Stimulated activated CD4-positive, alpha-beta T cell treated with anti-CD3 and anti-CD28 coated beads, Interleukin-15, amount 100 ng/mL, for 24 hours (primary cell): ENCODE measurements around the gene ITGB7.
"Not testable (repeated sequence)": the region's sequence is repeated elsewhere in the genome, so short reads cannot be mapped to it uniquely, and the experiment has no call there.

ENCODE experiments used
- DNase-seq: peaks from one replicate; pipeline ENCODE4 v3.0.0-alpha.2; 2020

ITGB7 gene

GRCh38 chr12:53217051-53217930 is 10.2 kb upstream of the ITGB7 start:
- DNase-seq = peak; percentile 66

- no peak for DNase-seq
These were observed 8.4 kb upstream of the ITGB7 start for GRCh38 chr12:53215497-53215896.

- no peak for DNase-seq
These were observed 7.8 kb upstream of the ITGB7 start for GRCh38 chr12:53214687-53215455.

GRCh38 chr12:53214221-53214620 is 7.2 kb upstream of the ITGB7 start:
- DNase-seq = no peak

GRCh38 chr12:53213348-53213747 is 6.3 kb upstream of the ITGB7 start:
- DNase-seq = peak; percentile 91

GRCh38 chr12:53212931-53213330 is 5.9 kb upstream of the ITGB7 start:
- DNase-seq = no peak

GRCh38 chr12:53211476-53212381 is 4.7 kb upstream of the ITGB7 start:
- no peak for DNase-seq

GRCh38 chr12:53210843-53211242 is 3.8 kb upstream of the ITGB7 start:
- no peak for DNase-seq

- DNase-seq = peak; percentile 44
These were observed 1.9 kb upstream of the ITGB7 start for GRCh38 chr12:53208877-53209463.

GRCh38 chr12:53208435-53208834 is 1.4 kb upstream of the ITGB7 start:
- DNase-seq = no peak

GRCh38 chr12:53205747-53206419 is 1.2 kb downstream of the ITGB7 start:
- DNase-seq = peak; percentile 87

GRCh38 chr12:53204351-53204750 is 2.7 kb downstream of the ITGB7 start:
- DNase-seq = no peak

GRCh38 chr12:53202316-53202715 is 4.7 kb downstream of the ITGB7 start:
- not testable (repeated sequence) for DNase-seq

GRCh38 chr12:53201639-53202038 is 5.4 kb downstream of the ITGB7 start:
- DNase-seq = no peak

- no peak for DNase-seq
These were observed 5.9 kb downstream of the ITGB7 start for GRCh38 chr12:53201177-53201541.

- peak; percentile 56 for DNase-seq
These were observed 6.4 kb downstream of the ITGB7 start for GRCh38 chr12:53200458-53201176.

GRCh38 chr12:53200107-53200457 is 7.0 kb downstream of the ITGB7 start:
- DNase-seq = no peak

GRCh38 chr12:53199700-53200099 is 7.4 kb downstream of the ITGB7 start:
- DNase-seq = no peak

- DNase-seq = no peak
These were observed 8.5 kb downstream of the ITGB7 start for GRCh38 chr12:53198486-53199110.

- DNase-seq = no peak
These were observed 9.9 kb downstream of the ITGB7 start for GRCh38 chr12:53197011-53197640.
